ENCODE data around the gene ROR2. TPM values are rescaled to one million over a fixed set of nuclear protein-coding genes. Genes with fewer than 3 reads are reported as not detected.

ROR2 gene
- total RNA-seq, 1 experiment from 2014 or later = 2.7 TPM

GRCh38 chr9:91549177-91549576 is 400.9 kb downstream of the ROR2 start:
- peaks cover 0 to 4% of the 10 kb centered on the region in 2 experiments; a peak in 2 of 5 replicates for H3K9me3 Mint-ChIP-seq
- no peak for TF ChIP-seq CTCF (conservative IDR thresholded peaks at IDR 0.05)
- Histone ChIP-seq H3K27me3 (ENCODE audit: insufficient read depth, low read length) (no peaks in the 10 kb centered on the region), H3K79me1 (ENCODE audit: insufficient read depth, low read depth, low read length, poor library complexity, severe bottlenecking) (no peaks in the 10 kb centered on the region), H4K91ac (ENCODE audit: insufficient read length, low read depth, low read length) (no peak overlapping the region), H3K4me1 (ENCODE audit: insufficient read depth, low read length) (no peaks in the 10 kb centered on the region), H3K14ac (ENCODE audit: insufficient read depth, low read length) (no peak overlapping the region), H2AK5ac (ENCODE audit: insufficient read length, low read length) (no peak overlapping the region), H4K8ac (replicated peaks; ENCODE audit: insufficient read length, low read depth, low read length) (no peak overlapping the region), H3K79me2 (ENCODE audit: insufficient read depth, low read length) (no peaks in the 10 kb centered on the region), H3K23me2 (ENCODE audit: insufficient read length, low read depth, low read length, poor library complexity, severe bottlenecking) (no peaks in the 10 kb centered on the region), H2BK120ac (ENCODE audit: low read depth, low read length, poor library complexity, severe bottlenecking) (no peak overlapping the region), H3K23ac (ENCODE audit: insufficient read length, low read depth, low read length) (no peak overlapping the region), H2BK12ac (ENCODE audit: insufficient read length, low read depth, low read length) (no peak overlapping the region), H4K20me1 (ENCODE audit: control insufficient read depth, insufficient read depth, insufficient read length) (no peaks in the 10 kb centered on the region), H2BK5ac (ENCODE audit: insufficient read length, low read length) (no peak overlapping the region), H2BK15ac (ENCODE audit: low read depth, low read length) (no peak overlapping the region), H3K9ac (ENCODE audit: extremely low read depth, insufficient read length, low read length) (no peak overlapping the region), H3K27ac (ENCODE audit: insufficient read length, low read depth, low read length) (no peak overlapping the region), H3K18ac (ENCODE audit: insufficient read length, low read depth, low read length) (no peak overlapping the region), H4K5ac (ENCODE audit: insufficient read length, low read depth, low read length) (no peak overlapping the region), H3K56ac (ENCODE audit: insufficient read length, low read depth, low read length) (no peak overlapping the region), H3K4ac (ENCODE audit: low read depth, low read length) (no peak overlapping the region), H3T11ph (ENCODE audit: low read length) (no peak overlapping the region), H3K9me3 (ENCODE audit: control insufficient read depth, low read depth, low read length) (no peaks in the 10 kb centered on the region), H2BK20ac (ENCODE audit: low read depth, low read length, poor library complexity, severe bottlenecking) (no peak overlapping the region), H2AFZ (ENCODE audit: low read length) (no peak overlapping the region), H3K4me2 (ENCODE audit: insufficient read depth, insufficient read length, low read length) (no peak overlapping the region)
- no peak overlapping the region for H3K4me3 Mint-ChIP-seq
- peak overlapping the region in 1 of 3 experiments; percentile 70; a peak in 2 of 7 replicates for H3K27ac Mint-ChIP-seq
- no peaks in the 10 kb centered on the region for H3K4me1 Mint-ChIP-seq
- peaks cover 0 to 2% (median 0%) of the 10 kb centered on the region in 3 experiments; a peak in 1 of 7 replicates for H3K36me3 Mint-ChIP-seq (ENCODE audit: insufficient read depth in 1 of 3, low read depth in 3 of 3)
- no peaks in the 10 kb centered on the region for H3K27me3 Mint-ChIP-seq (ENCODE audit: low read depth)
- DNase-seq = no peak
- no CpG with 5 or more reads among the region's 5 CpGs for WGBS (ENCODE audit: extremely low coverage, insufficient read length, low lambda C conversion rate)
